ENCODE data around the gene TBC1D22A. TPM values are rescaled to one million over a fixed set of nuclear protein-coding genes. Genes with fewer than 3 reads are reported as not detected.
"Not testable (repeated sequence)": the region's sequence is repeated elsewhere in the genome, so short reads cannot be mapped to it uniquely, and the experiment has no call there.

TBC1D22A gene
- total RNA-seq, 4 donors from 2014 or later, result 42.6 to 70.4 (median 55.1) TPM

DNA sequence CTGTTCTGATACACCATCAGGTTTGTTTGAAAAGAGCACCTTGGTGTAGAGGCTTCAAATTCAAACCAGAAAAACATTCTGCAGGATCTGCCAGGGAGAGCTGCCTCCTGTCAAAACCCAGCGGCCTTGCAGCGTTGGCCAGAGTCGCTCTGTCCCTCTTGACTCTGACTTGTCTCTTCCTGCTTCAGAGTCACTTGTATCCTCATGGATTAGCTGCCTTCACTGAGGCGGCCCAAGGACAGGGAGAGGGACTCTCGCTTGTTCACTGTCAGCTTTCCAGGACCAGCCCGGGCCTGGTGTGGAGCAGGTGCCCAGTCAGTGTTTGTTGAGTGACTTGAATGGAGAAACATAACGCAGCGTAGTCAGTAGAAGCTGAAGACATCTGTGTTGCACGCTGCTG, 18.0 kb downstream of the TBC1D22A start:
- DNase-seq, result no peak
- Histone ChIP-seq H3K4me1 (peaks cover 4 to 26% (median 17%) of the 10 kb centered on the region in 4 donors), H3K36me3 (no peaks in the 10 kb centered on the region), H3K4me3 (no peak overlapping the region), H3K27ac (no peak overlapping the region), H3K9me3 (no peaks in the 10 kb centered on the region), H3K27me3 (no peaks in the 10 kb centered on the region)
- TF ChIP-seq, protein P1, sequence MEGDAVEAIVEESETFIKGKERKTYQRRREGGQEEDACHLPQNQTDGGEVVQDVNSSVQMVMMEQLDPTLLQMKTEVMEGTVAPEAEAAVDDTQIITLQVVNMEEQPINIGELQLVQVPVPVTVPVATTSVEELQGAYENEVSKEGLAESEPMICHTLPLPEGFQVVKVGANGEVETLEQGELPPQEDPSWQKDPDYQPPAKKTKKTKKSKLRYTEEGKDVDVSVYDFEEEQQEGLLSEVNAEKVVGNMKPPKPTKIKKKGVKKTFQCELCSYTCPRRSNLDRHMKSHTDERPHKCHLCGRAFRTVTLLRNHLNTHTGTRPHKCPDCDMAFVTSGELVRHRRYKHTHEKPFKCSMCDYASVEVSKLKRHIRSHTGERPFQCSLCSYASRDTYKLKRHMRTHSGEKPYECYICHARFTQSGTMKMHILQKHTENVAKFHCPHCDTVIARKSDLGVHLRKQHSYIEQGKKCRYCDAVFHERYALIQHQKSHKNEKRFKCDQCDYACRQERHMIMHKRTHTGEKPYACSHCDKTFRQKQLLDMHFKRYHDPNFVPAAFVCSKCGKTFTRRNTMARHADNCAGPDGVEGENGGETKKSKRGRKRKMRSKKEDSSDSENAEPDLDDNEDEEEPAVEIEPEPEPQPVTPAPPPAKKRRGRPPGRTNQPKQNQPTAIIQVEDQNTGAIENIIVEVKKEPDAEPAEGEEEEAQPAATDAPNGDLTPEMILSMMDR (IDR thresholded peaks at IDR 0.05), result no peak
- TF ChIP-seq POLR2A (IDR thresholded peaks at IDR 0.05), result no peak

DNA sequence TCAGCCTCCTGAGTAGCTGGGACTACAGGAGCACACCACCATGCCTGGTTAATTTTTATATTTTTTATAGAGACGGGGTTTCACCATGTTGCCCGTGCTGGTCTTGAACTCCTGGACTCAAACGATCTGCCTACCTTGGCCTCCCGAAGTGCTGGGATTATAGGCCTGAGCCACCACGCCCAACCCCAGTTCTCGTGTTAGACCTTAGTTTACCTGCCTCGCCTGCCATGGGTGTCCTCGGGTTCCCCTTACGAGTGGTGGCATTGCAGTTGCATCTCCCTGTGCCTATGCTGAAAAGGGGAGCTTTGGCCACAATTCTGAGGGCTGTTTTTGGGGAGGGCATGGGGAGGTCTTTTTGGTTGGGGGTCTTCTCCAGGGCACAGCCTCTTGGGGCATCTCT, 18.8 kb downstream of the TBC1D22A start:
- Histone ChIP-seq H3K9me3 (no peaks in the 10 kb centered on the region), H3K4me1 (peaks cover 0 to 18% (median 9%) of the 10 kb centered on the region in 4 donors), H3K36me3 (no peaks in the 10 kb centered on the region), H3K27ac (no peak overlapping the region), H3K4me3 (no peak overlapping the region), H3K27me3 (no peaks in the 10 kb centered on the region)
- TF ChIP-seq POLR2A (IDR thresholded peaks at IDR 0.05), result no peak
- TF ChIP-seq, protein P1 (IDR thresholded peaks at IDR 0.05), result no peak
- DNase-seq, result peak in 1 of 3 donors; percentile 43

DNA sequence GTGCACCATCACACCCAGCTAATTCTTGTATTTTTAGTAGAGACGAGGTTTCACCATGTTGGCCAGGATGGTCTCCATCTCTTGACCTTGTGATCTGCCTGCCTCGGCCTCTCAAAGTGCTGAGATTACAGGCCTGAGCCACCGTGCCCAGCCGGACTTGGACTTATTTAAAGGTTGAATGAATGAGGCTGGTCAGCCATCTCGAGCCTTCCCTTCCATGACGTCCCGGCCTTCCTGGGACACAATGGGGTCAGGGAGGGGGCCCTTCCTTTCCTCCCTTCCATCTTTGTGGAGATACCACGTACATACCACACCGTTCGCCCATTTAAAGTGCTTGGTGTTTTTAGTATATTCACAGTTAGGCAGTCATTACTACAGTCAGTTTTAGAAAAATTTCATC, 19.8 kb downstream of the TBC1D22A start:
- not testable (repeated sequence) for H3K27ac ChIP-seq, H3K4me1 ChIP-seq, H3K4me3 ChIP-seq, H3K9me3 ChIP-seq, H3K36me3 ChIP-seq, H3K27me3 ChIP-seq
- peak in 1 of 3 donors; percentile 34 for DNase-seq

DNA sequence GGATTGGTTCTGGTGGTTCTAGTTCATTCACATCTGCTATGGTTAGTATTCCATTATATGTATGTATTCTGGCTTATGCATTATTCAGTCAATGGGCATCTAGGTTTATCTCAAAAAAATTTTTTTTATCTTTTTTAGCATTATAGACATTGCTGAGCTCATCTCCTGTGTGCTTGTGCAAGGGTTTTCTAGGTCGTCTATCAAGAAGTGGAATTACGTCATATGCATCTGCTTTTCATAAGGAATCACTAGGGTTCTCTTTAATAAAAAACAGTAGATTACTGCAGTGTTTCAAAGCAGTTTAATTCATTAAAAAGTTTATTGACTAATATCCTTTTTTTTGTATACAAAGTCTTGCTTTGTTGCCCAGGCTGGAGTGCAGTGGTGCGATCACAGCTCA, 21.3 kb downstream of the TBC1D22A start:
- no peaks in the 10 kb centered on the region for H3K36me3 ChIP-seq
- no peaks in the 10 kb centered on the region for H3K9me3 ChIP-seq
- no peak overlapping the region for H3K4me3 ChIP-seq
- TF ChIP-seq, protein P1 (IDR thresholded peaks at IDR 0.05), result no peak
- TF ChIP-seq POLR2A (IDR thresholded peaks at IDR 0.05), result no peak
- no peaks in the 10 kb centered on the region for H3K27me3 ChIP-seq
- no peaks in the 10 kb centered on the region for H3K4me1 ChIP-seq
- no peak for DNase-seq
- H3K27ac ChIP-seq, result no peak overlapping the region

DNA sequence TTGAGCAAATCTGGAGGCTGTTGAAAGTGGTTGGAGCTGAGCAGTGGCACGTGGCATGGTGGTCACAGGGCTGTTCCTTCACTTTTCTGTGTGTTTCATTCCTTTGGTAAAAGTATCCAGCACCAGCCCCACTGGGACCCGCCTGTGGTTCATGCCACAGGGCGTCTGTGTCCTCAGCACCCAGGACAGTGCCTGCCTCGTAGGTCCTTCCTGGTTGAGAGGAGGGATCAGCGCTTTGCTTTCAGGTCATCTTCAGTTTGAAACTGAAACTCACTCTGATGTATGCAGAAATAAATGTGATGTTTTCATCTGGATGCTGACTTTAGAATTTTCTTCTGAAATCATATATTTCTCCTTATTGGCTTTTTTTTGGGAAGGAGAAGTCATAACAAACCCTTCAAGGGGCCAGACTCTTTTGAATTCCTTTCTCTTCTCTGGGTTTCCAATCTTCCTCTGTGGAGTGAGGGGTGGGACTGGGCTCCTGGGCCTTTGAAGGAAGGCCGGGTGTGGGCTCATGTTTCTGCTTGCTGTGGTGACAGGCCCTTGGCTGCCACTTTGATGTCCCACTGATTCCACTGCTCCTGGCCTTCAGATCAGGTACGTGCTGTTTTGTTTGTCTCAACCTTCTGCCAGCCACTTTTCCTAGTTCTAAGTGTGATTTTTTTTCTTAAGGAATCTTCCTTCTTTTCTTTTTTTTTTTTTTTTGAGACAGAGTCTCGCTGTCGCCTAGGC, 26.2 kb downstream of the TBC1D22A start:
- Histone ChIP-seq H3K9me3 (no peaks in the 10 kb centered on the region), H3K36me3 (peaks cover 0 to 17% (median 0%) of the 10 kb centered on the region in 3 donors), H3K27me3 (no peaks in the 10 kb centered on the region), H3K4me3 (no peak overlapping the region), H3K4me1 (peaks cover 0 to 9% (median 5%) of the 10 kb centered on the region in 4 donors), H3K27ac (no peak overlapping the region)
- DNase-seq, result peak in 1 of 3 donors; percentile 27
- TF ChIP-seq, protein P1 (IDR thresholded peaks at IDR 0.05), result no peak
- TF ChIP-seq POLR2A (IDR thresholded peaks at IDR 0.05), result no peak

DNA sequence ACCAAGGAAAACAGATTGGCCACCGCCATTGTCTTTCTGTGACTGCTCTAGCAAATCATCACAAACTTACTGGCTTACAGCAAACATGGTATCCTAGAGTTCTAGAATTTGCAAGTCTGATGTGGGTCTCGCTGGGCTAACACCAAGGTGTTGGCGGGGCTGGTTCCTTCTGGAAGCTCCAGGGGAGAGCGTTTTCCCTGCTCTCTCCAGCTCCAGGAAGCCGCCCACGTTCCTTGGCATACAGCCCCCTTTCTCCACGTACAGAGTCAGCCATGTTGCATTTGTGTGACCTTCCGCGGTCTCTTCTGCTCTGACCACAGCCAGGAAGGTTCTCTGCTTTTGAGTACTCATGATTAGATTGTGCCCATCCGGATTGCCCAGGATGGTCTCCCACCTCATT, 27.5 kb downstream of the TBC1D22A start:
- DNase-seq, result no peak
- peaks cover 0 to 9% (median 5%) of the 10 kb centered on the region in 4 donors for H3K4me1 ChIP-seq
- H3K27ac ChIP-seq, result no peak overlapping the region
- TF ChIP-seq, protein P1 (IDR thresholded peaks at IDR 0.05), result no peak
- TF ChIP-seq POLR2A (IDR thresholded peaks at IDR 0.05), result no peak
- H3K36me3 ChIP-seq, result peaks cover 0 to 29% (median 0%) of the 10 kb centered on the region in 3 donors
- H3K4me3 ChIP-seq, result no peak overlapping the region
- H3K27me3 ChIP-seq, result no peaks in the 10 kb centered on the region
- H3K9me3 ChIP-seq, result no peaks in the 10 kb centered on the region

All from Peyer's patch (tissue), 4 donors.